Measurements from ENCODE around the gene TBCCD1.

- TF ChIP-seq CTCF (IDR thresholded peaks at IDR 0.05 in 8 of 11, conservative IDR thresholded peaks at IDR 0.05 in 3 of 11): no peak
- TF ChIP-seq POLR2AphosphoS5 (IDR thresholded peaks at IDR 0.05): no peak
Measured at GRCh38 chr3:186583831-186584230, 16.7 kb upstream of the TBCCD1 start.
